ENCODE data around the gene CEND1. TPM values are rescaled to one million over a fixed set of nuclear protein-coding genes. Genes with fewer than 3 reads are reported as not detected.

Gene CEND1
- total and polyA plus RNA-seq, 2 donors (not counting 3 experiments of a cell fraction or from before 2014, with no cell fraction given), result 0.15 to 0.40 TPM

GRCh38 chr11:818396-819128, 28.7 kb upstream of the CEND1 start, which contains the start of gene PNPLA2:
TSS of gene PNPLA2 (plus strand) at chr11:818914. CDS start at chr11:819719, 805 bp downstream.
- H3K9ac ChIP-seq (replicated peaks; ENCODE audit: extremely low read depth, insufficient read depth, low read length), result peak within 1 kb of the TSS; percentile 94
- no peak for FAIRE-seq
- TF ChIP-seq FOS (IDR thresholded peaks at IDR 0.05; ENCODE audit: borderline replicate concordance, insufficient read depth, low read length), result no peak
- BruUV-seq (replicated peaks), result no TSS peak
- no peaks in the 10 kb centered on the region for H3K27me3 ChIP-seq (ENCODE audit: control insufficient read depth in 2 of 2, insufficient read depth in 2 of 2, low read length in 2 of 2)
- peak within 1 kb of the TSS; percentile 89 for H3K27ac ChIP-seq (ENCODE audit: insufficient read depth, low read depth, low read length)
- peaks cover 0 to 10% of the 10 kb centered on the region in 2 experiments for H3K36me3 ChIP-seq (ENCODE audit: control insufficient read depth in 2 of 2, extremely low read depth in 1 of 2, insufficient read depth in 2 of 2, low read length in 2 of 2)
- intact Hi-C loops (cut with micrococcal nuclease), result loop anchor here (1.0 to 2.0 kb wide), 3 partner anchors 9 to 16 kb away; partner anchors contain the start of gene RPLP2
- ChIA-PET CTCF (interaction anchor here (1.1 to 2.7 kb wide), 4 partner anchors 8 to 16 kb away, joined by 3 to 11 read pairs (median 8); partner anchors contain the start of gene RPLP2), POLR2A (interaction anchor here (0.6 to 3.3 kb wide), 10 partner anchors 9 to 263 kb away, joined by 3 to 23 read pairs (median 11); partner anchors contain the start of genes CEND1, GATD1, RPLP2 and TSPAN4)
- H2AFZ ChIP-seq (ENCODE audit: low read depth, low read length), result peak within 1 kb of the TSS; percentile 93
- no peak for DNase-seq (ENCODE audit: low read depth, low spot score)
- H3K4me3 ChIP-seq (replicated peaks in 1 of 3; ENCODE audit: insufficient read depth in 1 of 3, low read depth in 1 of 3, low read length in 3 of 3), result peak within 1 kb of the TSS; percentile 66 to 79 (median 77)
- H3K9me3 ChIP-seq (replicated peaks; ENCODE audit: control insufficient read depth, insufficient read depth, low read length), result no peaks in the 10 kb centered on the region
- peaks cover 20% of the 10 kb centered on the region for H3K4me1 ChIP-seq (ENCODE audit: control insufficient read depth, extremely low read depth, insufficient read depth, low read length)
- H4K20me1 ChIP-seq (replicated peaks; ENCODE audit: control insufficient read depth, extremely low read depth, insufficient read depth, low read length), result no peaks in the 10 kb centered on the region
- dilution Hi-C loops (cut with MboI; ENCODE audit: extremely low pct_ligation_motif_present, low sequenced_read_pairs), result no loop called here
- H3K4me2 ChIP-seq (ENCODE audit: insufficient read depth, low read length), result peak within 1 kb of the TSS; percentile 70
- no peaks in the 10 kb centered on the region for H3K9me1 ChIP-seq (replicated peaks; ENCODE audit: control insufficient read depth, extremely low read depth, insufficient read depth, low read length)
- peaks cover 19% of the 10 kb centered on the region for H3K79me2 ChIP-seq (ENCODE audit: control insufficient read depth, insufficient read depth, low read length)

DNA sequence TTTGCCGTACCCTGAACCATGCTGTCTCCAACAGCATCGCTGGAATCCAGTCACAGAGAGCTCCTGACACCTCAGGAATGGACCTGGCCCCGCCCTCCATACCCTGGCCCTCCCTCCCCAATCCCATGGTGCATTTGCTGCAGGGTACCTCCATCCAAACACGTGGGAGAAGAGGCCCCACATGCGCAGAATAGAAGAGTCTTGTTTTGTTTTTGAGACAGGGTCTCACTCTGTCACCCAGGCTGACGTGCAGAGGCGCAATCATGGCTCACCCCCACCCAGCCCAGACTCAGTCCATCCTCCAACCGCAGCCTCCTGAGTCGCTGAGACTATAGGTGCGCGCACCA, 26.5 kb upstream of the CEND1 start:
- H3K79me2 ChIP-seq (ENCODE audit: control insufficient read depth, insufficient read depth, low read length), result peaks cover 24% of the 10 kb centered on the region
- no peak overlapping the region for H3K9ac ChIP-seq (replicated peaks; ENCODE audit: extremely low read depth, insufficient read depth, low read length)
- peaks cover 23% of the 10 kb centered on the region for H3K4me1 ChIP-seq (ENCODE audit: control insufficient read depth, extremely low read depth, insufficient read depth, low read length)
- intact Hi-C loops (cut with micrococcal nuclease), result no loop called here
- peaks cover 3 to 24% of the 10 kb centered on the region in 2 experiments for H3K36me3 ChIP-seq (ENCODE audit: control insufficient read depth in 2 of 2, extremely low read depth in 1 of 2, insufficient read depth in 2 of 2, low read length in 2 of 2)
- DNase-seq (ENCODE audit: low read depth, low spot score) (no peak), FAIRE-seq (no peak)
- H3K4me2 ChIP-seq (ENCODE audit: insufficient read depth, low read length), result no peak overlapping the region
- H3K9me3 ChIP-seq (replicated peaks; ENCODE audit: control insufficient read depth, insufficient read depth, low read length), result no peaks in the 10 kb centered on the region
- H4K20me1 ChIP-seq (replicated peaks; ENCODE audit: control insufficient read depth, extremely low read depth, insufficient read depth, low read length), result no peaks in the 10 kb centered on the region
- TF ChIP-seq JUN (IDR thresholded peaks at IDR 0.05; ENCODE audit: borderline replicate concordance, insufficient read depth, insufficient read length, low read depth) (no peak), EZH2 (IDR thresholded peaks at IDR 0.05; ENCODE audit: borderline replicate concordance, low read depth, low read length, severe bottlenecking) (no peak), GATA2 (IDR thresholded peaks at IDR 0.05; ENCODE audit: insufficient read depth, insufficient read length, low read depth, low read length) (no peak), MAX (IDR thresholded peaks at IDR 0.05; ENCODE audit: insufficient read depth, insufficient read length) (no peak), FOS (IDR thresholded peaks at IDR 0.05; ENCODE audit: borderline replicate concordance, insufficient read depth, low read length) (no peak), POLR2AphosphoS5 (IDR thresholded peaks at IDR 0.05; ENCODE audit: insufficient read depth, low read depth, low read length) (no peak), MYC (IDR thresholded peaks at IDR 0.05; ENCODE audit: low read depth, low read length) (no peak), POLR2A (IDR thresholded peaks at IDR 0.05; ENCODE audit: low read depth, low read length) (no peak)
- no peak overlapping the region for H2AFZ ChIP-seq (ENCODE audit: low read depth, low read length)
- dilution Hi-C loops (cut with MboI; ENCODE audit: extremely low pct_ligation_motif_present, low sequenced_read_pairs), result no loop called here
- POLR2A ChIA-PET, result interaction anchor here (0.7 kb wide), 1 partner anchor 151 kb away, joined by 4 read pairs; no protein-coding TSS in a partner anchor
- CTCF ChIA-PET, result no interaction called here
- no peak overlapping the region for H3K27ac ChIP-seq (ENCODE audit: insufficient read depth, low read depth, low read length)
- no peak overlapping the region for H3K4me3 ChIP-seq (replicated peaks in 1 of 3; ENCODE audit: insufficient read depth in 1 of 3, low read depth in 1 of 3, low read length in 3 of 3)
- no peaks in the 10 kb centered on the region for H3K27me3 ChIP-seq (ENCODE audit: control insufficient read depth in 2 of 2, insufficient read depth in 2 of 2, low read length in 2 of 2)
- no TSS peak for BruUV-seq (replicated peaks)
- no peaks in the 10 kb centered on the region for H3K9me1 ChIP-seq (replicated peaks; ENCODE audit: control insufficient read depth, extremely low read depth, insufficient read depth, low read length)
